HFF-Myc (cell line): ENCODE data around the gene RSPH9.

Experiments used
- DNase-seq: peaks from one replicate; pipeline ENCODE4 v3.0.0-alpha.2; 2011; ENCODE audit warnings: low read depth; ENCODE audit errors: extremely low read depth
- H3K4me3 ChIP-seq: replicated peaks from 2 replicates; pipeline ENCODE4 v1.5.1; 2011; ENCODE audit warnings: low read depth, mild to moderate bottlenecking, control low read depth, low read length
- CTCF ChIP-seq: IDR thresholded peaks from 2 replicates; pipeline ENCODE4 v1.5.1; 2012; ENCODE audit warnings: mild to moderate bottlenecking, low read depth, low read length, control low read depth; ENCODE audit errors: missing control alignments

RSPH9 gene

DNA sequence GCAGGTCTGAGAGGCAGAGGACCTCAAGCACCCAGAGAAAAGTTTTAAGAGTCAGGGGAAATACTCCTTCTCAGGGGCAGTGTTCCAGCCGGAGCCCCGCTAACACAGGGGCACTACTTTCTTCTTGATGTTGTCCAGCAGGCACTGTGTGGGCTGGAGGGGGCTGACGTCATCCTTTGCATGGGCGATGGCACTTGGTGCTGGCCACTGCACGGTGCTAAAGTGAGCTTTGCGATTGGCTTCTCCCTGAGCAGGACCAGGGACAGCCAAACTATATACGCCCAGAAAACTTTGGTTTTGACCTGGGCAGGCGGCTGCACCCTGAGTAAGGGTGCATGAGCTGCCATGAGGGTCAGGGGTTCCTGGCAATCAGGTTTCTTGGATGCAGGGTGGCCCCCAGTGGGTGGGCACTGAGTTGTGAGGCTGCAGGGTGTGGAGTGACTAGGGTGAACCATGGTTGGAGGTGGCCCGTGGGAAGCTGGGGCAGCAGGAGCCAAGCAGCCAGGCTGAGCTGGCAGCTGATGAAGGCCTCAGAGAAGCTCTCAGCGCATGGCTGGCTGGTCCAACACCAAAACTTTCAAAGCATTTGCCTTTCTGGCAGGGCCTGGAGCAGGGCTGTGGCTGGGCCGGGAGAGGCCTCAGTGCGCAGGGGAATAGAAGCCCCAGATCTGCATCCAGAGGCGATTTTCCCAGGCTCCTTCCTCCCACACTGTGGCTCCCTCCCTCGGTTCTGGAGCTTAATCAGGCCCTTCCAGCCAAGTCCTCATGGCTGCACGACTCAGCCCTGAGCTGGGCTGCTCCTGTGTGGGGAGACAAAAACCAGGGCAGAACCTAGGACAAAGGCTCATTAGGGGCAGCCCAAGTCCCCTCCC, 24.4 kb downstream of the RSPH9 start:
- no peak overlapping the region for H3K4me3 ChIP-seq
- TF ChIP-seq CTCF = no peak
- DNase-seq = no peak

- DNase-seq = no peak
- no peak for TF ChIP-seq CTCF
- H3K4me3 ChIP-seq = no peak overlapping the region
Measured at GRCh38 chr6:43669922-43670622, 25.2 kb downstream of the RSPH9 start.

GRCh38 chr6:43670623-43670986, 25.8 kb downstream of the RSPH9 start:
- H3K4me3 ChIP-seq = no peak overlapping the region
- DNase-seq = no peak
- no peak for TF ChIP-seq CTCF

GRCh38 chr6:43671011-43671800, 26.4 kb downstream of the RSPH9 start:
- no peak for TF ChIP-seq CTCF
- H3K4me3 ChIP-seq = no peak overlapping the region
- no peak for DNase-seq

- no peak overlapping the region for H3K4me3 ChIP-seq
- no peak for TF ChIP-seq CTCF
- no peak for DNase-seq
Measured at GRCh38 chr6:43671801-43672690, 27.2 kb downstream of the RSPH9 start.

DNA sequence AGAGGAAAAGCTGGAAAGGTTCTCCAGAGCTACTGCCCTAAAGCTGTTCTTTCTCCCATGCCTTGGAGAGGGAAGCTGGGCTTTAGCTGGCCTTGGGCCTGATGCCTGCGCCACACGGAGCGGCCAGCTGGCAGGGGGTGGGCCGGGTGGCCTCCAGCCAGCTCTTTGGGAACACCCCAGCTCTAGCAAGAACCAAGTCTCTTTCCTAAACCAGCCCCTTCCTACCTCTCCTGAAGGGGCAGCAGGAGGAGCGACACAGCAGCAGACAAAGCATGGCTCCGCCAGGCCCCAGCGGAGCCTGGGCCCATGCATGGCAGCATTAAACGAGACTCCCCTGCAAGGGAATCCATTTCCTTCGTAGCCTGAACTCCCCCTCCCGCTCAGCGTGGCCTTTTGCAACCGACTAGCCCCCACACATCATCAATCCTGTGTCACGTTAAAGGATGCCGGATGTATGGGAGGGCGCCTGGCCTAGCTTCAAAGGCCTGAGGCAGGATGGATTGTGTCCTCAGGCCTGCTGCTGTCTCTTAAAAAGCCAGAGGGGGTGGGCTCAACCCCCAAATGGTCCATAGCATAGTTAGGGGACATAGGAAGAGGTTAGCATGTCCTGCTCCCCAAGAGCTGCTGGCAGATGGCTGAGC, 28.7 kb downstream of the RSPH9 start:
- TF ChIP-seq CTCF = no peak
- DNase-seq = no peak
- no peak overlapping the region for H3K4me3 ChIP-seq
